NCI-H187 (cell line): ENCODE measurements around the gene MYBPC3.
"Not testable (repeated sequence)": the region's sequence is repeated elsewhere in the genome, so short reads cannot be mapped to it uniquely, and the experiment has no call there.

Experiments
- DNase-seq, 2 experiments: peaks; one replicate each; lab custom pipeline; 2025; lab: John Stamatoyannopoulos, UW

The MYBPC3 gene

DNA sequence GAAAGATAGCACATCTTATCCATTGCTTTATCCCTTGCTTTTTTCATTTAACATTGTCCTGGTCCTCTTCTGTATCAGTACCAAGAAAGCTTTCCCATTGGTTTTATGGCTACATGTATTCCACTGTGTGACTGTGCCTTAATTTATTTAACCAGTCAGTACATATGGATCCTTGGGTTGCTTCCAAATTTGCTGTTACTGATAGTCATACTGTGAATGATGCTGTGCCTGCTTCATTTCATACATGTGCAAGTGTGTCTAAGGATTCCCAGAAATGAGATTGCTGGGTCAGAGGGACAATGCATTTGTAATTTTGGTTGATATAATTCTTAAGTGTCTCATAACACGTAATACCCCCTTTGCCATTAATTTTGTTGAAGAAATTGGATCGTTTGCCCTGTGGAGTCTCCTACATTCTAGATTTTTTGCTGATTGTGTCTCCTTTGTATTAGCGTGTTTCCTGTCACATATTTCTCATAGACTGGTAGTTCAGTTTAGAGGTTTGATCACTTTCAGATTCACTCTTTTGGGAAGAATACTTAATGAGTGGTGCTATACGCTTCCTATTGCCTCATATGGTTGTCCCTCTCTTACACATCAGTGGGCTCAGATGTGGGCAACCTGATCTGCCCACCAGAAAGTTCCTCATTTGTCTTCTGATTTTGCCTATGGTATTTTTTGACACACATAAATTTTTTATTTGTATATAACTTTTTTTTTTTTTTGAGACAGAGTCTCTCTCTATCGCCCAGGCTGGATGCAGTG, 35.3 kb downstream of the MYBPC3 start:
- DNase-seq: no peak

DNA sequence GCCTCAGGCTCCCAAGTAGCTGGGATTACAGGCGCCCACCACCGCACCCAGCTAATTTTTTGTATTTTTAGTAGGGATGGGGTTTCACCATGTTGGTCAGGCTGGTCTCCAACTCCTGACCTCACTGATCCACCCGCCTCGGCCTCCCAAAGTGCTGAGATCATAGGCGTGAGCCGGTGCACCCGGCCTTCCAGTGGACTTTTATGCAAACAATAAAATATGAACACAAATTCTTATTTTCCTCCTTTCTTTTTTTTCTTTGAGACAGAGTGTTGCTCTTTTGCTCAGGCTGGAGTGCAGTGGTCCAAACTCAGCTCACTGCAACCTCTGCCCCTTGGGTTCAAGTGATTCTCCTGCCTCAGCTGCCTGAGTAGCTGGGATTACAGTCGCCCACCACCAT, 36.0 kb downstream of the MYBPC3 start:
- not testable (repeated sequence) for DNase-seq

DNA sequence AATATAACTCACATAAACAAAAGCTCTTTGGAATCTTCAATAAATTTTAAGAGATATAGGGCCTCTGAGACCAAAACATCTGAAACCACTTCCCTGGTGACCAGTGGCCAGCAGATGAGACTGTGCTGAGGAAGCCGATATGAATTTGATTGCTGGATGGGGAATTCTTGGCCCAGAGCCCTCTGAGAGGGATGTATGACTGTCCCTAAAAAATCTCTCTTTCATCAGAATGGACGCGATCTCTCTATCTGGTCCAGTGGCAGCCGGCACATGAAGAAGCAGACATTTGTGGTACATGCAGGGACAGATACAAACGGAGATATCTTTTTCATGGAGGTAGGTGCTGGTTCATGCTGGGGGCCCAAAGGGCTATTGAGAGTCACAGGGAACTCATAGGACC, 37.5 kb downstream of the MYBPC3 start:
- DNase-seq: no peak

DNA sequence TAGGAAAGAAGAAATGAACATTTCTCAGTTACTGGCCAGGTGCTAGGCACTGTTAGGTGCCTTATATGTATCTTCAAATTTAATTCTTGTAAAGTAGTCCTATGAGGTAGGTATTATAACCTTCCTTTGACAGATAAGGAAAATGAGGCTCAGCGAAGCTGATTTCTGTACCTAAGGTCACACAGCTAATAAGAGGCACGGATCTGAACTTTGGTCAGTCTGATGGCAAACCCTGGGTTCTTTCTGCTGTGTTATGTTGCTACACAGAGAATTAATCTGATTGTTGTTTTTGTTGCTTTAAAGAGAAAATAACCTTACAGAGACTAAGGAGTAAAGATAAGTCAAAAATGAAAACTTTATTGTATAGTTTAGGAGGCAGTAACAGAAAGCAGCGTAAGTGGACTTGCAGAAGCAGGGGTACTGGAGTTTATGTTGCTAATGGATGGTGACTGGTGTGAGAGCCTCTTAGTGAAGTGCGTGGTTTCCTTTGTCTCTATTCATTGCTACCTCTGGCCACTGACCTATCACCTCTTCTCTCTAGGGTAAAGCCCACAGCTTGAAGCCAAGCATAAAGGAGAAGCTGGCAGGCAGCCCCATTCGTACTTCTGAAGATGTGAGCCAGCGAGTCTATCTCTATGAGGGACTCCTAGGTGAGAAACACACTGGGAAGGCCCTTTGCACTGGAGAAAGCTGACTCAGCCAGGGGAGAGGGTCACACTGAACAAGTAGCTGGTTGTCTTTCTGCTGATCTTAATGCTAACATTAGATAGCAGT, 44.3 kb downstream of the MYBPC3 start:
- no peak for DNase-seq

DNA sequence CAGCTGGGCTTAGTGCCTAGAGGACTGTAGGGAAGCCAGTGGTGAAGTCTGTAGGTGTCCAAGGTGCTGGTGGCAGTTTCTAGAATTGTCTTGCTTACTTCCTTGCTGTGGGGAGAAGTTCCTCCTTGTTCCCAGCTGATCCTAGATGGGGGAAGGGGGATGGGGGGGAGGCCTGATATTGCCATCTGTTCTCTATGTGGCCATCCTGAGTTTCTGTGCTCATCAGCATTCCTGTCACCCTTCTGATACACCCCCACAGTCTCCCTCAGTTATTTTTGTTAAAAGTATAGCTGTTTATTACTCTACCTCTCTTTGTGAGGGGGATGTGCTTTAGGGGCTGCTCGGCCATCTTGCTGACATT, 46.0 kb downstream of the MYBPC3 start:
- no peak for DNase-seq

DNA sequence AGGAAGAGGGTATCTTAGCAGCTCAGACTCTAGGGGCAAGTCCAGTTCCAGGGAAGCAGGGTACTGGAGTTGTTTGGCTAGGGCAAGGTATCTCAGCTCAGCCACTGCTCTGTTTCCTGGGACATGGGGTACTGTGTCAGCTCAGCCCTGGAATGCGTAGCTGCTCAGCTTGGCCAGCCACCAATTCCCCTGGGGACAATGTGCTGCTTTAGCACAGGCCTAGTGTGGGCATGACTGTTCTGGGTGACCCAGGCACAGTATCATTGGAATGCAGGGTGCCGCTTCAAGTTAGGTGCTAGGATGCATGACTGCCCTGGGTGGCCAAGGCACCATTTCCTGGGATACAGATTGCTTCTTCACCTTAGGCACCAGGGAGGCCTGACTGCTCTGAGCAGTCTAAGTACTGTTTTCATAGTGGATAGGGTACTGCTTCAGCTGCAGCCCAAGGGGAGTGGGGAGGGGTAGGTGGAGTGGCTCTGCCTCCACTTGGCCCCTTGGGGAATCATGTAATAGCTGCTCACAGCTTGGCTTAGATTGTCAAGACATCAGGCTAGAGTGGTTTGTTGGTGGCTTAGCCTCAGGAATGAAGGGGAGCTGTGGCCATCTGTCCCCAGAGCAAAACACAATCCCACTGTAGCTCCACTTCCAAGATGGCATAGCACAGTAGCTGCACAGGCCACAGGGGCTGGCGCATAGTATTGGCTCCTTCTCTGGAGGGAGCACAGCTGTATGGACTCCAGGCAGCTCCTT, 46.6 kb downstream of the MYBPC3 start:
- DNase-seq: no peak

DNA sequence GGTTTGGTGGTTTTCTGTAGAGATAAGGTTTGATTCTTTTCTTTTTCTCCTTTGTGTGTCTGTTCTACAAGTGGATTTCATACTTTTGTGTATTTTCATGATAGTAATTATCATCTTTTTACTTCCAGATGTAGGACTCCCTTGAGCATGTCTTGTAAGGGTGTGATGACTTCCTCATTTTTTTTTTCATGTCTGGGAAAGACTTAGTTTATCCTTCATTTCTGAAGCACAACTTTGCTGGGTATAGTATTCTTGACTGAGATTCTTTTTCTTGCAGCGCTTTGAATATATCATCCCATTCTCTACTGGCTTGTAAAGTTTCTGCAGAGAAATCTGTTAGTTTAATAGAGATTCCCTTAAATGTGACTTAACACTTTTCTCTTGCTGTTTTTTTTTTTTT, 49.6 kb downstream of the MYBPC3 start:
- DNase-seq: no peak

DNA sequence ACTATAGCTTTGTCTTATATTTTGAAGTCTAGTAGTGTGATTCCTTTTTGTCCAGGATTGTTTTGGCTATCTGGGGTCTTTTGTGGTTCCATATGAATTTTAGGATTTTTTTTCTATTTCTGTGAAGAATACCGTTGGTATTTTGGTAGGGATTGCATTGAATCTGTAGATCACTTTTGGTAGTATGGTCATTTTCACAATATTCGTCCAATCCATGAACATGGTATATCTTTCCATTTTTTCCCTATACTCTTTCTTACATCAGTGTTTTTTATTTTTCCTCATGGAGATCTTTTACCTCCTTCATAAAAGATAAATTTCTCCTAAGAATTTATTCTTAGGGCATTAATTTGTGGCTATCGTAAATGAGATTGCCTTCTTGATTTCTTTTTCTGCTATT, 53.4 kb downstream of the MYBPC3 start:
- DNase-seq: no peak

DNA sequence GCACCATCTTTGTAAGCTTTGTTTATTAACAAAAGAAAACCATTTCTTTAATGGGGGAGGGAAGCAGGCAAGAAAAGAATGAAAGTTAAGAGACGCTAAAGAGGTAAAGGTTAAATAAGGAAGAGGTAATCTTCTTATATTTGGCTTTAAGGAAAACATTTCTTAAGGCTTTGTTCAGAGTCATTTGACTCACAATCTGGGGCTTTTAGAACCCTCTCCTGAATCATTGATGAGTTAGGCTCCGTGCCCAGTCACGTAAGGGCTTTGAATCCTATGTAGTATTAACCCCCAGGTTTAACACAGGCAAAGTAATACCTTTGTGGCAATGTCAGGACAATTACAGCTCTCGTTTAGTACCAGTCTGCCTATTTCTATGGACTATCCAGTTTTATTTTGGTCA, 56.5 kb downstream of the MYBPC3 start:
- DNase-seq: no peak

DNA sequence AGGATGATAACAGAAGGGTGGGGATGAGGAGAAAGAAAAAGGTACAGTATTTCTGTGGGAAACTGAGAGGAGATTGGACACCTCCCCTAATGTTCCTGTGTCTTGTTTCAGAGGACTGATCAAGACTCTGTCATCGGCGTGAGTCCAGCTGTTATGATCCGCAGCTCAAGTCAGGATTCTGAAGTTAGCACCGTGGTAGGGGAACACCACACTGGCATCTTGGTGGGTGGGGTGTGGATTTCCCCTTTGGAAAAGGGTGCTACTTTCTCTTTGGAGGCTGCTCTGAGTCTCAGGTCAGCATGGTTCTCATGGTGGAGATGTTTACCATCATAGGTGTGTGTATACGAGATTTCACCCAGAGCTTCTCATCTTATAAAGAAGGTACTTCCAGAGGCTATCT, 57.1 kb downstream of the MYBPC3 start:
- DNase-seq: no peak

DNA sequence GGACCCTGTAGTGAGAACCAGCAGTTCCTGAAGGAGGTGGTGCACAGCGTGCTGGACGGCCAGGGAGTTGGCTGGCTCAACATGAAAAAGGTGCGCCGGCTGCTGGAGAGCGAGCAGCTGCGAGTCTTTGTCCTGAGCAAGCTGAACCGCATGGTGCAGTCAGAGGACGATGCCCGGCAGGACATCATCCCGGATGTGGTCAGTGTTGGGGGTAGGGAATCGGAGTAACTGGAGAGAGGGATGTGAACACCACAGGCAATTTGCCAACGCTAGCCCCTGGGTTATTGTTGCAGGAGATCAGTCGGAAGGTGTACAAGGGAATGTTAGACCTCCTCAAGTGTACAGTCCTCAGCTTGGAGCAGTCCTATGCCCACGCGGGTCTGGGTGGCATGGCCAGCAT, 62.6 kb downstream of the MYBPC3 start:
- DNase-seq: no peak

DNA sequence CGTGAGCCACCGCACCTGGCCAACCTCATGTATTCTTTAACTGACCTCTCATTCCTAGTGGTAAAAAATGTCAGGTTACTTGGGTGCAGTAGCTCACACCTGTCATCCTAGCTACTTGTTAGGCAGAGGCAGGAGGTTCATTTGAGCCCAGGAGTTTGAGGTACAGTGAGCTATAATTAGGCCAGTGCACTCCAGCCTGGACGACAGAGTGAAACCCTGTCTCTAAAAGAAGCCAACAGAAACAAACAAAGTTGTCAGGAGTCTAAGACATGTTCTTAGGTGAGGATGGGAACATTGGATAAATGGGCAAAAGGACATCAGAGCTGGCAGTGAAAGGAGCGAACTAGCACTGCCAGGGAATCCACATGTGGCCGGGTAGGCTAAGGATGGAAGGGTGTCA, 64.4 kb downstream of the MYBPC3 start:
- no peak for DNase-seq

DNA sequence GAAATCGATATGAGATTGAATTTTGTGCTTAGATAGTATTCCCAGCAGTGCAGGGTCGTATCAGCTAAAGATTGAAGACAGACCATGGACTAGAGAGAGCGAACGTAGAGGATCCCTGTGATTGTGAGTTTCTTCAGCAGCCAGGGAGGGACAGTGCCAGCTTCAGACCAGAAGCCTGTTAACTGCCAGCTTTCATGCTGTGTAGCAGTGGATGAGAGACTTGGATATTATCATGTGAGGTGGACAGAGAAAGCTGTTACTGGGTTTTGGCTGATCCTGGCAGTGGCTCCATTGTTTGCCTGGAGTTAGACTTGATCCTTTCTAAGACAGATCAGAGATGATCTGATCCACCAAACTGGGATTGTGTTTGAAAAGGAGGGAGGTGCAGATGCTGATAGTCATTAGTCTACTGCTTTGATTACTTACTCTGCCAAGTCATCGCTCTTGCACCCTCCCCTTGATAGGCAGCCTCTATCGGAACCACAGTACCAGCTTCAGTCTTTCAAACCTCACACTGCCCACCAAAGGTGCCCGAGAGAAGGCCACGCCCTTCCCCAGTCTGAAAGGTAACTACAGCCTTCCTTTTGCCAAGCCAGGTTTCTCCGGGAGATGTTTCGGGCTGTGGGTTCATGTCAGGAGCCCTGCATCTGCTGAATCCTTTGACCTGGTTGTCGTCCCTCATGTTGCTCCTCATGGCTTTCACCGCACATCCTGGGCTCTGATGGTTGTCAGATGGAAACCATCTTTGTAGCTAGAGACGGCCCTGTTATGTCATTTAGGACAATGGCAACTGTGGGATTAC, 66.3 kb downstream of the MYBPC3 start:
- no peak for DNase-seq

DNA sequence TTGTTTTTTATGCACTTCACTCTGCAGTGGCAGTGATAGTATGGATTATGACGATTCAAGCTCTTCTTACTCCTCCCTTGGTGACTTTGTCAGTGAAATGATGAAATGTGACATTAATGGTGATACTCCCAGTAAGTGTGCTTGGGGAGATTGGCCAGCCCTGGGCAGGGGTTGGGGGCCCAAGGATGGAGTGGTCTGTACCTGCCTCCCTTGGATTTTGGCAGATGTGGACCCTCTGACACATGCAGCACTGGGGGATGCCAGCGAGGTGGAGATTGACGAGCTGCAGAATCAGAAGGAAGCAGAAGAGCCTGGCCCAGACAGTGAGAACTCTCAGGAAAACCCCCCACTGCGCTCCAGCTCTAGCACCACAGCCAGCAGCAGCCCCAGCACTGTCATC, 68.4 kb downstream of the MYBPC3 start:
- DNase-seq: no peak

DNA sequence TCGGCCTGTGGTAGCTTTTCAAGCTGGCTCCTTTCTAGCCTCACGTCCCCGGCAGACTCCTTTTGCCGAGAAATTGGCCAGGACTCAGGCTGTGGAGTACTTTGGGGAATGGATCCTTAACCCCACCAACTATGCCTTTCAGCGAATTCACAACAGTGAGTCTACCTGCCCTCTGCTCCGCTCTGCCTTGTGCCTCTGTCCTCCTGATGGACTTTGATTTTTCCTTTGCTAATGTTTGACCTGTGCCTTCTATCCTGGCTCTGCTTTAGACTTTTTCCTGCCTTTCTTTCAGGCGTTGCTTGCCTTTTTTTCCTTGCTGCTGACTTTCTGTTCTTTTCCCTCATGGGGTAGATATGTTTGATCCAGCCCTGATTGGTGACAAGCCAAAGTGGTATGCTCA, 70.0 kb downstream of the MYBPC3 start:
- DNase-seq: no peak
